Endothelial cell of umbilical vein (primary cell): ENCODE measurements around the gene SIGLEC9. TPM values are rescaled to one million over a fixed set of nuclear protein-coding genes. Genes with fewer than 3 reads are reported as not detected.

Source experiments
- BruUV-seq: library from RNA; stranded (reverse); fragments of 400-500 nt; replicated peaks from 2 replicates; lab custom pipeline; 2021; lab: Mats Ljungman, UMichigan
- CTCF ChIA-PET: fragments of 300-600, 350-600 bp; sonication (Branson Sonifier 250); formaldehyde crosslinking; loops from one replicate; lab custom pipeline; 2021; ENCODE audit warnings: antibody characterized with exemption, inconsistent platforms; lab: Charles Lee
- POLR2A ChIA-PET: fragments of 300-600, 350-600 bp; sonication (Branson Sonifier 250); formaldehyde crosslinking; loops from one replicate; lab custom pipeline; 2021; ENCODE audit warnings: antibody characterized with exemption, inconsistent platforms; lab: Charles Lee
- DNase-seq: peaks from one replicate; pipeline ENCODE4 v3.0.0-alpha.2; 2011; ENCODE audit warnings: low read depth, low spot score
- FAIRE-seq: peaks from 2 replicates; lab custom pipeline; 2011; peaks lifted over from hg19 to GRCh38; lab: Jason Lieb, UNC
- H2AFZ ChIP-seq: 2 replicates; pipeline ENCODE4 v1.6.0; 2012; ENCODE audit warnings: low read depth, low read length, control low read depth, inconsistent platforms
- H3K27ac ChIP-seq: 2 replicates; pipeline ENCODE4 v1.5.1; 2011; ENCODE audit warnings: low read depth, mild to moderate bottlenecking, control low read depth, low read length, moderate library complexity; ENCODE audit not compliant: insufficient read depth
- H3K27me3 ChIP-seq, 2 experiments: 2 replicates each; pipeline versions ENCODE4 v1.6.0 to v1.6.1; 2011; ENCODE audit warnings: low read length in 2 of 2, mixed read lengths in 1 of 2; ENCODE audit not compliant: control insufficient read depth in 2 of 2, insufficient read depth in 2 of 2
- H3K36me3 ChIP-seq, 2 experiments: 2 replicates in 1 of 2; 3 replicates in 1 of 2; pipeline ENCODE4 v1.5.1; 2011; ENCODE audit warnings: low read length in 2 of 2, mild to moderate bottlenecking in 1 of 2, moderate library complexity in 1 of 2; ENCODE audit not compliant: control insufficient read depth in 2 of 2, insufficient read depth in 2 of 2; ENCODE audit errors: extremely low read depth in 1 of 2
- H3K4me1 ChIP-seq: 3 replicates; pipeline ENCODE4 v1.5.1; 2011; ENCODE audit warnings: mild to moderate bottlenecking, low read length; ENCODE audit not compliant: control insufficient read depth, insufficient read depth; ENCODE audit errors: extremely low read depth
- H3K4me2 ChIP-seq: 2 replicates; pipeline ENCODE4 v1.6.1; 2011; ENCODE audit warnings: low read length, control low read depth, mixed read lengths; ENCODE audit not compliant: insufficient read depth
- H3K4me3 ChIP-seq, 3 experiments: fragments of 200-600 bp in 1 of 3; sonication (generic), shearing (Covaris generic) in 1 of 3; replicated peaks in 1 of 3; 2 replicates each; pipeline ENCODE4 v1.5.1; 2011 to 2016; ENCODE audit warnings: control low read depth in 3 of 3, low read length in 3 of 3, mild to moderate bottlenecking in 2 of 3, inconsistent platforms in 1 of 3, low read depth in 1 of 3, moderate library complexity in 1 of 3; ENCODE audit not compliant: insufficient read depth in 1 of 3
- H3K79me2 ChIP-seq: 2 replicates; pipeline ENCODE4 v1.6.0; 2012; ENCODE audit warnings: low read length, inconsistent platforms; ENCODE audit not compliant: control insufficient read depth, insufficient read depth
- H3K9ac ChIP-seq: replicated peaks from 2 replicates; pipeline ENCODE3; 2011; ENCODE audit warnings: low read length, control low read depth; ENCODE audit not compliant: insufficient read depth; ENCODE audit errors: extremely low read depth
- H3K9me1 ChIP-seq: replicated peaks from 3 replicates; pipeline ENCODE4 v1.6.0; 2011; ENCODE audit warnings: mild to moderate bottlenecking, low read length; ENCODE audit not compliant: control insufficient read depth, insufficient read depth; ENCODE audit errors: extremely low read depth
- H3K9me3 ChIP-seq: replicated peaks from 2 replicates; pipeline ENCODE4 v1.5.1; 2012; ENCODE audit warnings: low read length, inconsistent platforms; ENCODE audit not compliant: control insufficient read depth, insufficient read depth
- H4K20me1 ChIP-seq: replicated peaks from 2 replicates; pipeline ENCODE3; 2011; ENCODE audit warnings: mild to moderate bottlenecking, low read length; ENCODE audit not compliant: control insufficient read depth, insufficient read depth; ENCODE audit errors: extremely low read depth
- CTCF ChIP-seq, 2 donors: IDR thresholded peaks; 1 replicate in 1 of 2; 2 replicates in 1 of 2; pipeline ENCODE4 v1.5.1; 2011; ENCODE audit warnings: low read length in 2 of 2, mild to moderate bottlenecking in 2 of 2, moderate library complexity in 2 of 2, control low read depth in 1 of 2, inconsistent platforms in 1 of 2, low read depth in 1 of 2; ENCODE audit not compliant: insufficient read depth in 1 of 2; ENCODE audit errors: extremely low read depth in 1 of 2
- EZH2 ChIP-seq: IDR thresholded peaks from 2 replicates; pipeline ENCODE4 v1.6.1; 2012; ENCODE audit warnings: borderline replicate concordance, low read depth, mild to moderate bottlenecking, moderate library complexity, low read length, inconsistent platforms; ENCODE audit not compliant: severe bottlenecking
- FOS ChIP-seq: IDR thresholded peaks from 2 replicates; pipeline ENCODE4 v1.6.1; 2011; ENCODE audit warnings: mild to moderate bottlenecking, low read length, moderate library complexity, borderline replicate concordance; ENCODE audit not compliant: insufficient read depth
- GATA2 ChIP-seq: IDR thresholded peaks from 2 replicates; pipeline ENCODE4 v1.7.0; 2011; ENCODE audit warnings: low read depth, mild to moderate bottlenecking, moderate library complexity, mixed read lengths, low read length; ENCODE audit not compliant: insufficient read length, insufficient read depth
- JUN ChIP-seq: IDR thresholded peaks from 2 replicates; pipeline ENCODE4 v1.6.1; 2011; ENCODE audit warnings: borderline replicate concordance, low read depth; ENCODE audit not compliant: insufficient read length, insufficient read depth
- MAX ChIP-seq: IDR thresholded peaks from 2 replicates; pipeline ENCODE4 v1.6.1; 2011; ENCODE audit not compliant: insufficient read depth, insufficient read length
- MYC ChIP-seq: IDR thresholded peaks from one replicate; pipeline ENCODE4 v1.6.1; 2011; ENCODE audit warnings: mild to moderate bottlenecking, low read depth, low read length
- POLR2A ChIP-seq: IDR thresholded peaks from 2 replicates; pipeline ENCODE4 v1.6.1; 2012; ENCODE audit warnings: low read depth, mild to moderate bottlenecking, control low read depth, low read length
- POLR2AphosphoS5 ChIP-seq: IDR thresholded peaks from 2 replicates; pipeline ENCODE4 v1.6.1; 2012; ENCODE audit warnings: low read depth, mild to moderate bottlenecking, control low read depth, low read length, moderate library complexity; ENCODE audit not compliant: insufficient read depth
- dilution Hi-C: fragments of 300-500 bp; cut with MboI; formaldehyde crosslinking; loops from one replicate; pipeline ENCODE4 v1.15.0; 2019; ENCODE audit warnings: low sequenced_read_pairs; ENCODE audit not compliant: extremely low pct_ligation_motif_present
- intact Hi-C: fragments of 100-400 bp; cut with micrococcal nuclease; formaldehyde crosslinking; loops from one replicate; pipeline ENCODE4 v1.10.0; 2022
- polyA plus RNA-seq, 4 experiments: library from polyadenylated mRNA; depleted of rRNA in 3 of 4; stranded (reverse) in 3 of 4; unstranded in 1 of 4; fragments of >200 nt; gene quantifications; 2 replicates each; pipeline versions ENCODE4 v1.2.1 to v1.2.3, GENCODE V29; 2011 to 2012; ENCODE audit warnings: missing spikeins in 1 of 4
- total RNA-seq: library from RNA; stranded (reverse); gene quantifications from 2 replicates; pipeline ENCODE4 v1.2.3, GENCODE V29; 2021

SIGLEC9 gene
- total and polyA plus RNA-seq, 2 donors (not counting 3 experiments of a cell fraction or from before 2014, with no cell fraction given) = not detected

- dilution Hi-C loops = no loop called here
- ChIA-PET POLR2A (no interaction called here), CTCF (interaction anchor here (1.5 kb wide), 1 partner anchor 64 kb away, joined by 3 read pairs; no protein-coding TSS in a partner anchor)
- Histone ChIP-seq H3K4me2 (no peak overlapping the region), H3K4me1 (no peaks in the 10 kb centered on the region), H3K9ac (no peak overlapping the region), H3K9me3 (no peaks in the 10 kb centered on the region), H3K27me3 (no peaks in the 10 kb centered on the region), H3K9me1 (no peaks in the 10 kb centered on the region), H3K79me2 (no peaks in the 10 kb centered on the region), H3K27ac (no peak overlapping the region), H2AFZ (no peak overlapping the region), H3K36me3 (no peaks in the 10 kb centered on the region), H4K20me1 (no peaks in the 10 kb centered on the region), H3K4me3 (no peak overlapping the region)
- TF ChIP-seq MAX (no peak), EZH2 (no peak), MYC (no peak), FOS (no peak), JUN (no peak), POLR2A (no peak)
- no peak for DNase-seq
- FAIRE-seq = no peak
- intact Hi-C loops = no loop called here
- BruUV-seq = no TSS peak
Measured at GRCh38 chr19:51084505-51084904, 40.2 kb upstream of the SIGLEC9 start.

- intact Hi-C loops (no loop called here), dilution Hi-C loops (no loop called here)
- no peak overlapping the region for H3K4me2 ChIP-seq
- ChIA-PET POLR2A (no interaction called here), CTCF (interaction anchor here (0.9 kb wide), 1 partner anchor 65 kb away, joined by 4 read pairs; no protein-coding TSS in a partner anchor)
- H3K36me3 ChIP-seq = no peaks in the 10 kb centered on the region
- H3K4me1 ChIP-seq = no peaks in the 10 kb centered on the region
- H4K20me1 ChIP-seq = no peaks in the 10 kb centered on the region
- no peak for TF ChIP-seq FOS
- no peak for TF ChIP-seq JUN
- TF ChIP-seq CTCF (IDR thresholded peaks at IDR 0.05; ENCODE audit: extremely low read depth in 1 of 2, insufficient read depth in 1 of 2, low read depth in 1 of 2, low read length in 2 of 2) = no peak
- TF ChIP-seq POLR2A = no peak
- TF ChIP-seq GATA2 = no peak
- TF ChIP-seq EZH2 = no peak
- no peak for TF ChIP-seq MYC
- TF ChIP-seq POLR2AphosphoS5 = no peak
- TF ChIP-seq MAX = no peak
- no peaks in the 10 kb centered on the region for H3K79me2 ChIP-seq
- no peaks in the 10 kb centered on the region for H3K9me1 ChIP-seq
- H2AFZ ChIP-seq = no peak overlapping the region
- FAIRE-seq = no peak
- H3K9ac ChIP-seq = no peak overlapping the region
- H3K27me3 ChIP-seq = no peaks in the 10 kb centered on the region
- no TSS peak for BruUV-seq
- no peaks in the 10 kb centered on the region for H3K9me3 ChIP-seq
- H3K4me3 ChIP-seq = no peak overlapping the region
- no peak for DNase-seq
- no peak overlapping the region for H3K27ac ChIP-seq
Measured at GRCh38 chr19:51086153-51086850, 38.4 kb upstream of the SIGLEC9 start.
